ENCODE measurements around the gene DCAF10.
A peak's percentile ranks its signal among the peaks of the same experiment; 100 is the strongest.
"Not testable (repeated sequence)": the region's sequence is repeated elsewhere in the genome, so short reads cannot be mapped to it uniquely, and the experiment has no call there.

The DCAF10 gene

GRCh38 chr9:37778534-37778933, 22.1 kb upstream of the DCAF10 start:
- no peak overlapping the region for H3K4me3 Mint-ChIP-seq
- no peaks in the 10 kb centered on the region for H3K27me3 Mint-ChIP-seq
- H3K27ac Mint-ChIP-seq = no peak overlapping the region
- no peak for DNase-seq
- H3K9me3 Mint-ChIP-seq = no peaks in the 10 kb centered on the region
- H3K4me1 Mint-ChIP-seq = peaks cover 28% of the 10 kb centered on the region
- ATAC-seq = no peak

GRCh38 chr9:37784291-37784615, 16.3 kb upstream of the DCAF10 start:
- H3K27ac Mint-ChIP-seq = peak overlapping the region; percentile 99 to 100
- H3K9me3 Mint-ChIP-seq = no peaks in the 10 kb centered on the region
- peak; percentile 8 for ATAC-seq
- no peak for DNase-seq
- H3K27me3 Mint-ChIP-seq = no peaks in the 10 kb centered on the region
- peaks cover 52% of the 10 kb centered on the region for H3K4me1 Mint-ChIP-seq
- H3K4me3 Mint-ChIP-seq = peak overlapping the region; percentile 97 to 99

- ATAC-seq (peak; percentile 93), DNase-seq (peak; percentile 82 to 88)
- Mint-ChIP-seq H3K9me3 (no peaks in the 10 kb centered on the region), H3K27me3 (no peaks in the 10 kb centered on the region), H3K27ac (peak within 1 kb of the TSS; percentile 99 to 100), H3K4me3 (peak within 1 kb of the TSS; percentile 97 to 99), H3K4me1 (peaks cover 49% of the 10 kb centered on the region)
Observed at GRCh38 chr9:37784616-37785483, 15.7 kb upstream of the DCAF10 start, which contains the start of gene EXOSC3. EXOSC3 (minus strand) TSS chr9:37785064; CDS start chr9:37785044, 20 bp downstream.

- peaks cover 0 to 7% of the 10 kb centered on the region in 2 donors for H3K9me3 Mint-ChIP-seq
- no peak for DNase-seq
- no peak overlapping the region for H3K4me3 Mint-ChIP-seq
- ATAC-seq = no peak
- peaks cover 38% of the 10 kb centered on the region for H3K4me1 Mint-ChIP-seq
- no peak overlapping the region for H3K27ac Mint-ChIP-seq
- H3K27me3 Mint-ChIP-seq = no peaks in the 10 kb centered on the region
Observed at GRCh38 chr9:37787059-37787458, 13.5 kb upstream of the DCAF10 start.

GRCh38 chr9:37788332-37788731, 12.3 kb upstream of the DCAF10 start:
- Mint-ChIP-seq H3K9me3 (peaks cover 0 to 7% of the 10 kb centered on the region in 2 donors), H3K27ac (no peak overlapping the region), H3K4me1 (peaks cover 25% of the 10 kb centered on the region), H3K4me3 (no peak overlapping the region), H3K27me3 (no peaks in the 10 kb centered on the region)
- ATAC-seq = no peak
- no peak for DNase-seq

- no peak overlapping the region for H3K27ac Mint-ChIP-seq
- DNase-seq (no peak), ATAC-seq (no peak)
- H3K9me3 Mint-ChIP-seq = peaks cover 0 to 7% of the 10 kb centered on the region in 2 donors
- H3K27me3 Mint-ChIP-seq = no peaks in the 10 kb centered on the region
- H3K4me1 Mint-ChIP-seq = peaks cover 9% of the 10 kb centered on the region
- no peak overlapping the region for H3K4me3 Mint-ChIP-seq
Observed at GRCh38 chr9:37790096-37790495, 10.5 kb upstream of the DCAF10 start.

GRCh38 chr9:37792122-37792521, 8.5 kb upstream of the DCAF10 start:
- peaks cover 0 to 7% of the 10 kb centered on the region in 2 donors for H3K9me3 Mint-ChIP-seq
- H3K27me3 Mint-ChIP-seq = no peaks in the 10 kb centered on the region
- no peak for ATAC-seq
- no peak overlapping the region for H3K27ac Mint-ChIP-seq
- DNase-seq = no peak
- no peak overlapping the region for H3K4me3 Mint-ChIP-seq
- no peaks in the 10 kb centered on the region for H3K4me1 Mint-ChIP-seq

GRCh38 chr9:37796232-37796631, 4.4 kb upstream of the DCAF10 start:
- Mint-ChIP-seq H3K4me3 (no peak overlapping the region), H3K27me3 (no peaks in the 10 kb centered on the region), H3K9me3 (peaks cover 0 to 3% of the 10 kb centered on the region in 2 donors), H3K4me1 (peaks cover 18% of the 10 kb centered on the region), H3K27ac (no peak overlapping the region)
- DNase-seq (no peak), ATAC-seq (no peak)

- ATAC-seq (no peak), DNase-seq (no peak)
- H3K27ac Mint-ChIP-seq = no peak overlapping the region
- H3K27me3 Mint-ChIP-seq = no peaks in the 10 kb centered on the region
- peaks cover 34% of the 10 kb centered on the region for H3K4me1 Mint-ChIP-seq
- no peaks in the 10 kb centered on the region for H3K9me3 Mint-ChIP-seq
- peak overlapping the region; percentile 58 to 93 for H3K4me3 Mint-ChIP-seq
Observed at GRCh38 chr9:37798677-37799076, 1.9 kb upstream of the DCAF10 start.

- peak overlapping the region; percentile 82 to 93 for H3K4me3 Mint-ChIP-seq
- no peaks in the 10 kb centered on the region for H3K9me3 Mint-ChIP-seq
- H3K27me3 Mint-ChIP-seq = no peaks in the 10 kb centered on the region
- peak overlapping the region; percentile 57 to 59 for H3K27ac Mint-ChIP-seq
- DNase-seq = peak in 1 of 2 donors; percentile 39
- peaks cover 46% of the 10 kb centered on the region for H3K4me1 Mint-ChIP-seq
- ATAC-seq = peak; percentile 52
Observed at GRCh38 chr9:37801287-37801850, 772 bp downstream of the DCAF10 start.

- Mint-ChIP-seq H3K4me1 (peaks cover 48% of the 10 kb centered on the region), H3K4me3 (peak overlapping the region; percentile 82 to 93), H3K27me3 (no peaks in the 10 kb centered on the region), H3K9me3 (no peaks in the 10 kb centered on the region), H3K27ac (no peak overlapping the region)
- DNase-seq (no peak), ATAC-seq (no peak)
Observed at GRCh38 chr9:37801959-37802711, 1.5 kb downstream of the DCAF10 start.

- H3K9me3 Mint-ChIP-seq = no peaks in the 10 kb centered on the region
- peaks cover 37% of the 10 kb centered on the region for H3K4me1 Mint-ChIP-seq
- DNase-seq (no peak), ATAC-seq (no peak)
- no peak overlapping the region for H3K4me3 Mint-ChIP-seq
- H3K27ac Mint-ChIP-seq = peak overlapping the region in 1 of 2 donors; percentile 20
- no peaks in the 10 kb centered on the region for H3K27me3 Mint-ChIP-seq
Observed at GRCh38 chr9:37806271-37806670, 5.7 kb downstream of the DCAF10 start.

- H3K4me1 Mint-ChIP-seq = peaks cover 32% of the 10 kb centered on the region
- ATAC-seq, H3K27me3 Mint-ChIP-seq, H3K4me3 Mint-ChIP-seq, H3K9me3 Mint-ChIP-seq, DNase-seq: not testable (repeated sequence)
- H3K27ac Mint-ChIP-seq = peak overlapping the region in 1 of 2 donors; percentile 59
Observed at GRCh38 chr9:37809676-37810075, 9.1 kb downstream of the DCAF10 start.

GRCh38 chr9:37811906-37812476, 11.4 kb downstream of the DCAF10 start:
- peak overlapping the region in 1 of 2 donors; percentile 50 for H3K27ac Mint-ChIP-seq
- H3K9me3 Mint-ChIP-seq = no peaks in the 10 kb centered on the region
- peaks cover 21% of the 10 kb centered on the region for H3K4me1 Mint-ChIP-seq
- no peaks in the 10 kb centered on the region for H3K27me3 Mint-ChIP-seq
- no peak for DNase-seq
- ATAC-seq = no peak
- H3K4me3 Mint-ChIP-seq = no peak overlapping the region

GRCh38 chr9:37812773-37813379, 12.3 kb downstream of the DCAF10 start:
- no peak for DNase-seq
- H3K9me3 Mint-ChIP-seq = no peaks in the 10 kb centered on the region
- H3K4me1 Mint-ChIP-seq = peaks cover 21% of the 10 kb centered on the region

More at GRCh38 chr9:37812773-37813379, 12.3 kb downstream of the DCAF10 start:
- H3K27ac Mint-ChIP-seq = peak overlapping the region; percentile 75 to 89
- ATAC-seq = no peak
- no peak overlapping the region for H3K4me3 Mint-ChIP-seq
- H3K27me3 Mint-ChIP-seq = no peaks in the 10 kb centered on the region
